SIG-M5 treated with dmso at 0.1 percent for 504 hours (cell line): ENCODE data around the gene SYN1.
"Not testable (repeated sequence)": the region's sequence is repeated elsewhere in the genome, so short reads cannot be mapped to it uniquely, and the experiment has no call there.

Experiments
- DNase-seq: peaks from one replicate; lab custom pipeline; 2025; ENCODE audit not compliant: unreplicated experiment; lab: John Stamatoyannopoulos, UW

The SYN1 gene

DNA sequence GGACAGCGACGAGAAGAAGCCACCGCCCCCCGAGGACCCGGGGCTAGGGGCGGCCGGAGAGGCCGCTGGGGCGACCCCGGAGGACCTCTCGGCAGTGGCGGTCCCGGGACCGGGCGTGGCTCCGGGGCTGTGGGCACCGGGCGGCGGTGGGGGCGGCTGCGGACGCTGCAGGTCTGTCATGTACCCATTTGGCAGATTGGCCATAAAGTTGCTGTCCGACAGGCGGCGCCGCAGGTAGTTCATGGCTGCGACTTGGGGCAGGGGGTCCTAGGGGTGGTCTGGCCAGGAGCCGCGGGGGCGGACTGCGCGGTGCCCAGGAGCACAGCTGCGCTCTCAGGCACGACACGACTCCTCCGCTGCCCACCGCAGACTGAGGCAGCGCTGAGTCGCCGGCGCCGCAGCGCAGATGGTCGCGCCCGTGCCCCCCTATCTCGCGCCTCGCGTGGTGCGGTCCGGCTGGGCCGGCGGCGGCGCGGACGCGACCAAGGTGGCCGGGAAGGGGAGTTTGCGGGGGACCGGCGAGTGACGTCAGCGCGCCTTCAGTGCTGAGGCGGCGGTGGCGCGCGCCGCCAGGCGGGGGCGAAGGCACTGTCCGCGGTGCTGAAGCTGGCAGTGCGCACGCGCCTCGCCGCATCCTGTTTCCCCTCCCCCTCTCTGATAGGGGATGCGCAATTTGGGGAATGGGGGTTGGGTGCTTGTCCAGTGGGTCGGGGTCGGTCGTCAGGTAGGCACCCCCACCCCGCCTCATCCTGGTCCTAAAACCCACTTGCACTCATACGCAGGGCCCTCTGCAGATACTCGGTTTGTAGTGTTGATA is at the start of gene SYN1:
Gene SYN1 (minus strand): TSS at position 372 of the 817 bp plus-strand sequence. CDS start 129 bp downstream, at position 243.
- DNase-seq, result peak; percentile 33

DNA sequence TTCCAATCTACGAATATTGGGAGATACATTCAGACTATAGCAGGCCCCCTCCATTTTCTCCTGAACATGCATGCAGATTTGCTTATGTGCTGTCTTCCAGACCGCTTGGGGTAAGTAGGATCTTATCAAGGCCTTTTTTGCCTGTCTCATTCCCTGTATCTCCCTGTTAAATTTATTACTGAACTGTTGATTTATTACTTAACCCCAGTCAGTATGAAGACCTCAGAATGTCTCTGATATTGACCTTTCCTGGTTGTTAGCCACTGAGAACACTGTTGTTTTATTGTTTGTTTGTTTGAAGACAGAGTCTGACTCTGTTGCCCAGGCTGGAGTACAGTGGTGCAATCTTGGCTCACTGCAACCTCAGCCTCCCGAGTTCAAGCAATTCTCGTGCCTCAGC is 46.1 kb upstream of the SYN1 start:
- DNase-seq, result not testable (repeated sequence)

DNA sequence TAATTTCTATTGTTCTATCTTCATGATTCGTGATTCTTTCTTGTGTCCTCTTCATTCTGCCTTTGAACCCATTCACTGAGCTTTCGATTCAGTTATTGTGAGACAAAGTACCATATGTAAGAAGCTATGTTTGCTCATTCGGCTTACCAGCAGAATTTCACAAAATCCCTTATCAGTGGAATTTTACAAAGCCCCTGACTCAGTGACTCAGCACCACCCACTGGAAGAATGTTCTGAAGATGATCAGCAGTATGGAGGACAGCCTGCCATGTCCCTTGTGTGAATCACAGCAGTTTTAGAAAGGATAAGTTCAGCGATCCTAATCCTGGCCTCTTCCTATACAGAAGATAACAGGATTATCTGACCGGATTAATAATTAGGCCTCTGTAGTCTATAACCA is 45.1 kb upstream of the SYN1 start:
- no peak for DNase-seq

DNA sequence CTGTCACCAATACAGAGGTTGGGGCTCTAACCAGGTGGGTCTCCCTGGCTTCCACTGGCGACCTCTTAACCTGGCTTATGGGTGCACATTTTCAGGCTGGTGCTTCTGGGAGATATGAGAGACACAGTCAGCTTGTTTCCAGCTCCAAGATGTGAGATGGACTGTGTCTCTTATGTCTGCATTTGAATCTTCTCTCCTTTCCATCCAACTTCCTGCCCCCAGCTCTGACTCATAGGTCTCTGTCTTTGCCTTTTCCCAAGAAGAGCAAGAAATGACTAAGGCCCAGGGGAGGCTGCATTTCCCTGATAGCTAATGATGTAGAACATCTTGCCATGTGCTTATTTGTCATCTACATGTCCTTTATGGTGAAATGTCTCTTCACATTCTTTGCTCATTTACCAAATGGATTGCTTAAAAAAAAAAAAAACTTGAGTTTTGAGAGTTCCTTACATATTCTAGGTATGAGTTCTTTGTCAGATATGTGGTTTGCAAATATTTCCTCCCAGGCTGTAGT is 42.5 kb upstream of the SYN1 start:
- peak; percentile 22 for DNase-seq

DNA sequence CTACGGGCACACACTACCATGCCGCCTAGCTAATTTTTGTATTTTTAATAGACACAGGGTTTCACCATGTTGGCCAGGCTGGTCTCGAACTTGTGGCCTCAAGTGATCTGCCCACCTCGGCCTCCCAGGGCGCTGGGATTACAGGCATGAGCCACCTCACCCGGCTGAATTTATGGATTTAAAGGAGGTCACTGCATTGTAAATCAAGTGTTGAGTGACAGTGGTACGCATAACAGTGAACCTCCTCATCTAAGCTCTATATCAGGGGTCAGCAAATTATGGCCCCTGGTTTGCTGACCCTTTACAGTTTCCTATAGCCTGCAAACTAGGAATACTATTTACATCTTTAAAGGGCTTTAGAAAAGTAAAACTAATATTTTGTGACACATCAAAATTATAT is 41.9 kb upstream of the SYN1 start:
- no peak for DNase-seq

DNA sequence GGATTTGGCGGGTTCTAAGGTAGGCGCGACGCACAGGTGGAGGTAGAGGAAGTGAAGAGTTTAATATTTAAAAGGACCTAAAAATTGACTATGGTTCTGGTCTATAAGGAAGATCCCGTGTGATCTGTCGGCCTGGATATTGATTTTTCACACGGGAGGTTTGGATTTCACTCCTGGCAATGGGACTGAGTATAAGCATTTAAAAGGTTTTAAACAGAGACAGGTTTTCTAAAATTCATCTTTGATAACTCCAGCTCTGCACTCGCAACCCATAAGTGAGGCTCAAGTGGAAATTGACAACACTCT is 39.7 kb upstream of the SYN1 start:
- no peak for DNase-seq

DNA sequence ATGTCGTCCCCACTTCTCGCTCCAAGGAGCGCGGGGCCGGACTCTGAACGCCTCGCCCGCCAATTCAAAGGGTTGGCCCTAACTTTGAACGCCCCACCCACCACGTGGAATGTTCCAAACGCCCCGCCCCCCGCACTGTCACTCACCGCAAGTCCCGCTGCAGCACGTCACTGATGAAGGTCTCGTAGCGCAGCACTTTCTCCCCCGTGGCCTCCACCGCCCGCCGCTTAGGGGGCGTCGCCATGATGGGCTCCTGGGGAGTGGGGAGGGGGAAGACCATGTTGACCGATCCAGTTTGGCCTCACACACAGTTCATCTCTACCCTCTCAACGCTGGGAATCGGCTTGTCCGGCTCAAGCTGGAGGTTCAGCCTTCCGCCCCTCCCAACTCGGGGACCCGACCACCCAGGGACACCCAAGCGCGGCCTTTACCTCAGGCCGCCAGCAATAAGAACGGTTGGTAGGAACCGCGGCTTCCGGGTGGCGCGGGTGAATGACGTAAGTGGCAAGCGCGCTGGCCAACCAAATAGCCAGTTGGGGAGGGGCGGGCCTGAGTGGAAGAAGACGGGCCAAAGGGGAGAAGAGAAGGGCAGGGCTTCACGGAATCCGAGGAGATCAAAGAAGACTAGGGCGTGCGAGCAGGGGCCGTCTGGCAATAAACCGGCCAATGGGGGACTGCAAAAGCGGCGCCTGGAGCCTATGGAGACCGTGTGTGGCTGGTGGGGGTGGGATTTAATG is 39.2 kb upstream of the SYN1 start, which contains the start of gene UXT:
Gene UXT (minus strand): TSS at position 497 of the 737 bp plus-strand sequence. CDS start 253 bp downstream, at position 244.
- DNase-seq, result peak; percentile 88

DNA sequence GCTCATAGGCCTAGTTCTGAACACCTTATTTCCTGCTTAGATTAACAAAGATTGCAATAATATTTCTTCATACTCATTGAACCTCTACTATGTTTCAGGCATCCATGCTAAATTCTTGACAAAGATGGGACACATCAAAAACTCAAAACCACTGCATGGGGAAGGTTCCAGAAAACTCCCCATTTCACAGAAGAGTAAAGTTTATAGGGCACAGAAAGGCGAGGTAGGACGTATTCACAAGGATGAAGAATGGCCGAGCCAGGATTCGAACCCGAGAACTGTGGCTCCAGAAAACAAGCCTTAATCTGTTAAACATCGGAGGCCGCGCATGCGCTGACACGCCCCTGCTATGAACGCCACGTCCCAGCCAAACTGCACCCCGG is 38.6 kb upstream of the SYN1 start:
- no peak for DNase-seq

DNA sequence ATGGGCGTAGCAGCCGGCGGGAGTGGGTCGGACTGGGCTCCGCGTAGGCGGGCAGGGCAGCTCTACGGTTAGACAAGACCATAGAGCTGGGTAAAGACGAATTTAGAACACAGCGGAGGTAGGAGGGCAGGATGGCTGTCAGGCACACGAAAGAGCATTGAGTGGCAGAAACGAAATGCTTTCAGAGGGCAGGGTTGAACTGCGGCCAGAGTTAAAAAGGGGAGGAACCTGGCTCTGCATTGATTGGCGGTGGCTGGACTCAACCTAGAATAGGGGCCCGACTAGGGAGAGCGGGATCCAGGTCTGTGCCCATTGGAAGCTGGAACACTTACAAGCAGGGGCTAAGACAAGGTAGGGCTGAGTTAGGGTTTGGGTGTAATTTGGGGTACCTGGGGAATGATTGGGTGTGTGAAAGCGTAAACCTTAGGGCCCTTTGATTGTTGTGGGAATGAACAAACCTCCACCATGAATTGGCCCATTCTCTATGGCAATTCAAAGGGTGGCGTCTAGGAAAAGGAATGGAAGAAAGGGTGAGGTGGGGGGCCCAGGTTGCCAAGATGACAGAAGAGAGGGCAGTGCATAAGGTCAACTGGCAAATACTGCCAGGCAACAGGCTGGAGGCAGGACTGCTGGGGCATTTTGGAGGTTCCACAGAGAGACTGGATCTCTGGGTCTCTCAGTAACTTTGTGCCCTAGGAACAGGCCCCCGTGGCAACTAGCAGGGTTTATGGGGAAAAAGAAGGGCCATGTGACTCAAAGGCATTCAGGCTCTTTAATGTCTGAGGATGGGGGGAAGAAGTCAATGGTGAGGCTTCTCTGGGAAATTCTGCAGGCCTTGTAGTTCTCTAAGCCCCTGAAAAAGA is 31.6 kb upstream of the SYN1 start:
- DNase-seq, result no peak

DNA sequence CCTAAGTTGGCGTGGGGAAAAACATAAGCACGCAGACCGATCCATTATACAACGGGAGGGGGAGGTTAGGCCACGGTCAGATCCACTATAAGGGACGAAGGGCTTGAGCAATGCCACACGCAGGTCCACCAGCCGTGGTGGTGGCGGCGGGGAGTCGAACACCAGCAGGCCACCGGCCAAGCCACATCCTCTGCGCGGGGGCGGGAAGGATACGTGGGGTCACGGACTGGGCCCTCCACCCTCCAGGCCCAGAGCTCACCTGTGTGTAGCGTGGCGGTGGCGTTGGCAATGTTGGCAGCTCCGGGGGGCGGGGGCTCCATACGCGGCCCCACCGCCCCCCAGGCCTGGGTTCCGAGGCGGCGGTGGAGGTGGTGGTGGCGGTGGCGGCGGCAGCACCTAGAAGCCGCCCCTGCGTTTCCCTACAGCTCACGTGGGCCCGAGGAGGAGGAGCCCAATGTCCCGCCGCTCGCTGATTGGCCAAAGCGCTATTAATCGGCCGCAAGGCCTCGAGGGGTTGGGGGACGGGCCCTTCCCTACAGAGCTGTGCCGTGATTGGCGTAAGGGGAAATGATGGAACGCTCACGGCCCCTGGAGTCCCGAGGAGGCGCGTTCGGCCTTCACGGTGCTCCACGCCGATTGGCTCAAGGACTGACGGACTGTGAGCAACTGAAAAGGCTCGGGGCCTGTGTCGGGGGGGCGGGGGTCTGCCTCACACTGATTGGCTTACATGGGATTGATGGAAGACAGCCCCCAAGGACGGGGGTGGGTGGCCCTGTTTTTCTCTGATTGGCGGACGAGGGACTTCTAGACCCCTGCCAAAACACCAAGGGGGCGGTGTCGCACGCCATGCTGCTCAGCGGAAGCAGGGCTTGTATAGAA is 30.7 kb upstream of the SYN1 start, which contains the start of gene ELK1:
Gene ELK1 (minus strand): TSS at position 400 of the 879 bp plus-strand sequence. CDS start 9,122 bp downstream, outside the sequence.
- DNase-seq, result peak; percentile 93

DNA sequence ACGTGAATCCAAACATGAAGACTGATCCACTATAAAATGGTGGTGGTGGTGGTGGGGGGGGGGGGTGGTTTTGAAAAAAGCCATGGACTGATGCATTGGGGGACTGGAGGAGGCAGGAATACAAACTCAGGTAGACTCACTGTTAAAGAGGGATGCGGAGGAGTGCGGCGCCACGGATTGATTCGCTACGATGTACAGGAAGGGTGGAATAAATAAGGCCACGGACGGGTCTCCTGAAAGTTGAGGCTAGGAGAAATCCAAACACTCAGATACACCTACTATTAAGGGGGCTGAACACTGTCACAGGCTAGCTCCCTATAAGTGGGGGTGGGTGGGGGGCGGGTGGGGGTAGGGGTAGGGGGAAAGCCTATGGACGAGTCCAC is 30.1 kb upstream of the SYN1 start:
- DNase-seq, result no peak

DNA sequence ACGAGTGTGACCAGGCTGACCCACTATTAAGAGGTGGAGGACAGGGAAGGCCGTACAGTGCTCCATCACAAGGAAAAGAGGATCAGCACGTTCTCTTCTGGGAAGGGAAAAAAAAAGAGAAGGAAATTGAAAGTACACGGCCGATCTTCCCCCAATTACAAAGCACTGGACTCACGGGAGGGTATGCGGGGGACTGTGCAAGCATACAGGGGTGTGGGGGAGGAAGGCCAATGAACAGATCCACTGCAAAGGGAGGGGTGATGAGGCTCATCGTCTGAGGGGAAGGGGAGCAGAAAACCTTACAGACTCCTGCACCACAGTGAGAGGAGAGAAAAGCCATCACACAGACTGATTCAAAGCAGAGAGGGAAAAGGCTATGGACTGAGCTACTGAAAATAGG is 29.6 kb upstream of the SYN1 start:
- no peak for DNase-seq

DNA sequence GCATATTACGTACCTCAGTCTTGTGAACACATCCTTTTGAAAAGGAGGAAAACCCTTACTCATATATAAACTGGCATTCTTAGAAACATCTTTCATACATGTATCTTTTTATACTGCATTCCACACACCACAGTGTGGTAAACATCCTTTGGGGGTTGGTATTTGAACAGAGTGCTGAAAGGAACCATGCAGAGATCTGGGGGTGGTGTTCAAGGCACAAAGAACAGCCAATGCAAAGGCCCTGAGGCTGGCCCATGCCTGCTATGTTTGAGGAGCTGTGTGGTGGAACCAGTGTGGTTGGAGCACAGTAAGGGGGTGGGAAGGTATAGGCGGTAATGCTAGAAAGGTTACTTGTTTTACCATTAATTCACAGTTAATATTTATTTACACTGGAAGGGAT is 28.7 kb upstream of the SYN1 start:
- no peak for DNase-seq

DNA sequence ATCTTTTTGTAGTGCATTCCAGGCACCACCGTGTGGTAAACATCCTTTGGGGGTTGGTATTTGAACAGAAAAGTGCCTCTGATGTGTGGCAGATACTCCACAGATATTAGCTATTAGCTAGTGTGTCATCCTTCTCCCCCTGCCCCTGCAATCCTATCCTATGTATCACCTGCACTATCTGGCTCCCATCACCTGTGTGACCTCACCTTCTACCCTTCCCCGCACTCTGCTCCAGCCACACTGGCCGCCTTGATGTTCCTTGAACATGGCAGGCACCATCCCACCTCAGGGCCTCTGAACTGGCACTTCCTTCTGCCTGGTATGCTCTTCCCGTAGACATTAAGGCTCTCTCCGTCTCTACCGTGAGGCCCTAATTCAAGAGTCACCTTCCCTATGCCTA is 27.0 kb upstream of the SYN1 start:
- no peak for DNase-seq

DNA sequence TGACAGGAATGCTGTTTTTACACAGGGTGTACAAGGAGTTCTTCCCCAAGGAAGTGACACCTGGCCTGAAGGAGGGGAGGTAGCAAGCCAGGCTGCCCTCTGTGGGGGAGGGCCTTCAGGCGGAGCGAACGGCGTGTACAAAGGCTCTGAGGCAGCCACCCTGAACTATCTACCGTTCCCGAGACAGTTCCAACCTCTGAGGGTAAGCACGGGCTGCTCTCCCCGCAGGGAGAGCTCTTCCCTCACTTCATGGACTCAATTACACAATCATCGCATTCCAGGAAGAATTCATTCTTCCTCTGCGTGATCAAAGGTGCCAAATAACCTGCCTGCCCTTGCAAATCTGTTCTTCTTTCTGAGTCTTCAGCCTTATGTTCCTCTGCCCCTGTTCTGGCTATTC is 25.9 kb upstream of the SYN1 start:
- DNase-seq, result no peak

DNA sequence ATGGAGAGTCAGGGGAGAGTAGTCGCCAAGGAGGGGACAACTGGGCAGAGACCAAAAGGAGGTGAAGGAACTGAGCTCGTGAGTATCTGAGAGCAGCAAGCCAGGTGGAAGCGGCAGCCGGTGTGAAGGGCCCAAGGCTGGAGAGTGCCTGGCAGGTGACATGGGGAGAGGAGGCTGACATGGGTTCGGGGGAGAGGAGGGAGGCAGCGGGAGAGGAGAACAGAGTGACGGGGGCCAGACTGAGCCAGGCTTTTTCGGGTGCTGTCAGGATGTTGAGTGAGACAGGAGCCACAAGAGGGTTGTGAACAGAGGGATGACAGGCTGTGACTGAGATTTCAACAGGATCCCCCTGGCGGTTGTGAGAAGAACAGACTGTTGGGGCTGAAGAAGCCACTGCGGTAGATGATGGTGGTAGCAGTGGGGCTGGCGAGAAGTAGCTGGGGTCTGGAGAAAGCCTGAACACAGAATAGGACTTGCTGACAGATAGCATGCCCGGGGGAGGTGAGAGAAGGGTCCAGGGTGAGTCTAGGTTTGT is 25.0 kb upstream of the SYN1 start:
- peak; percentile 49 for DNase-seq

DNA sequence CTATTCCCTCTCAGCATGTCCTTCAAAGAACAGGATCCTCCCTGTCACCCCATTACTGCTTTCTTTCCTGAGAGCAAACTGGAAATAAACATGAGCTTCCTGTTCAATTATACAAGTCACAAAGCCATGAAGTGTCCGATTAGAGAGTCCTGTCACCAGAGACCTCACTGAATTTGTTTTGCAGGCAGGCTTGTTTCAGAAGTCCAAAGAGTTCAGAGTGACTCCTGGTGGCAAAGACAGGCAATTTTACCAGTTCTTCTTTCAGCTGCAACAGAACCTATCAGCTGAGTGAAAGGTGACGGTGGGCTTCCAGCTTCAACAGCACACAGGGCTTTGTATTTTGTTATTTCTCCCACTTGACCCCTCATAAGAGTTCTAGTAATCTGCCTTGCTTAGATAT is 24.3 kb upstream of the SYN1 start:
- peak; percentile 10 for DNase-seq

DNA sequence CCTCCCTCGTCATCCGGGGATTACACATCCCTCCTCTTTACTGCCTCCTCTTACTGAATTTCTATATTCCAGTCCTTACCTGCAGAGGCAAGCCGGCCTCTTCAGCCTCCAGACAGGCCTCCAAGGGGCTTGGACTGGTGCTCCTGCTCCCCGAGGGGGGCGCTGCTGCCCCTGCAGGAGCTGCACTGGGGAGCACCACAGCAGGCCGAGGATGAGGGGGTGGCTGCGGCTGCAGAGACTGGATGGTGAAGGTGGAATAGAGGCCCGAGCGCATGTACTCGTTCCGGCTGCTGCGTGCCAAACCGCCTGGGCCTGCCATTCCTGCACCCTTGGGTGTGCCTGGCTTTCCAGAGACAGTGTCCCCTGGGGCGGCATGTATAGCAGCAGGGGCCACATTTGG is 19.2 kb upstream of the SYN1 start:
- DNase-seq, result no peak

DNA sequence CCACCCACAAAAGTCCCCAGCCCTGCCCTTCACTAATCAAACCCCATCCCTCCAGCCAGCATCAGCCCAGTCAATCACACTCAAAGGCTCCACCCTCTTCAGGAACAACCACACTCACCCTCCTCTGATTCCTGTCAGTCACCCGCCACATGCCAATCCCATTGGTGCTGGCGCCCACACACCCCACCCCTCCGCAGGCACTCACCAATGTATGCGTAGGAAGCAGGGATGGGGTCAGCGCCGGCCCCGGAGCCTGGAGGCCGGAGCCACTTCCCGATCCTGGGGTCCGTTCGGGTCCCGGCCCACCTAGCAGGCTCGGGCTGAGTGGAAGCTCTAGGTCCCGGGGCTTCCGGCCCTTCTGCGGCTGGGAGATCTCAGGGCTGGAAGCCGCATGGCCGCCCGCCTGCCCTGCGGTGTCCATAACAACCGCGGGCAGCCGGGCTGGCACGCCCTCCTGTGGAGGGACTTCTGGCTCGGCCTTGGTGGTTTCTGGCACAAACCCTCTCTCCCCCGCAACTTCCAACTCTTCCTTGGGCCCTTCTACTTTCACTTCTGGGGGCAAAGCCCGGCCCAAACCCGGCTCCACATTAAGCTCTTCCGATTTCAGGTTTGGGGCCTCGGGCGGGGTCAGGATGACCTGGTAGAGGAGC is 18.0 kb upstream of the SYN1 start:
- no peak for DNase-seq
